ENCODE results near the gene SHISA6.

GRCh38 chr17:11511696-11512095 lies 270.7 kb downstream of the SHISA6 start:
- TF ChIP-seq, protein P1, sequence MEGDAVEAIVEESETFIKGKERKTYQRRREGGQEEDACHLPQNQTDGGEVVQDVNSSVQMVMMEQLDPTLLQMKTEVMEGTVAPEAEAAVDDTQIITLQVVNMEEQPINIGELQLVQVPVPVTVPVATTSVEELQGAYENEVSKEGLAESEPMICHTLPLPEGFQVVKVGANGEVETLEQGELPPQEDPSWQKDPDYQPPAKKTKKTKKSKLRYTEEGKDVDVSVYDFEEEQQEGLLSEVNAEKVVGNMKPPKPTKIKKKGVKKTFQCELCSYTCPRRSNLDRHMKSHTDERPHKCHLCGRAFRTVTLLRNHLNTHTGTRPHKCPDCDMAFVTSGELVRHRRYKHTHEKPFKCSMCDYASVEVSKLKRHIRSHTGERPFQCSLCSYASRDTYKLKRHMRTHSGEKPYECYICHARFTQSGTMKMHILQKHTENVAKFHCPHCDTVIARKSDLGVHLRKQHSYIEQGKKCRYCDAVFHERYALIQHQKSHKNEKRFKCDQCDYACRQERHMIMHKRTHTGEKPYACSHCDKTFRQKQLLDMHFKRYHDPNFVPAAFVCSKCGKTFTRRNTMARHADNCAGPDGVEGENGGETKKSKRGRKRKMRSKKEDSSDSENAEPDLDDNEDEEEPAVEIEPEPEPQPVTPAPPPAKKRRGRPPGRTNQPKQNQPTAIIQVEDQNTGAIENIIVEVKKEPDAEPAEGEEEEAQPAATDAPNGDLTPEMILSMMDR (IDR thresholded peaks at IDR 0.05; ENCODE audit: insufficient read depth, low read depth, low read length): no peak
- no peak for TF ChIP-seq EZH2 (IDR thresholded peaks at IDR 0.05; ENCODE audit: insufficient read depth, low read length)

Data from astrocyte (in vitro differentiated cells and primary cell).